Stimulated activated naive CD4-positive, alpha-beta T cell treated with Interleukin-2 at 50 U/mL for 16 hours (primary cell): ENCODE results near the gene MSANTD7.

Experiments used
- DNase-seq: peaks from one replicate; lab custom pipeline; 2025; lab: John Stamatoyannopoulos, UW

Gene MSANTD7

DNA sequence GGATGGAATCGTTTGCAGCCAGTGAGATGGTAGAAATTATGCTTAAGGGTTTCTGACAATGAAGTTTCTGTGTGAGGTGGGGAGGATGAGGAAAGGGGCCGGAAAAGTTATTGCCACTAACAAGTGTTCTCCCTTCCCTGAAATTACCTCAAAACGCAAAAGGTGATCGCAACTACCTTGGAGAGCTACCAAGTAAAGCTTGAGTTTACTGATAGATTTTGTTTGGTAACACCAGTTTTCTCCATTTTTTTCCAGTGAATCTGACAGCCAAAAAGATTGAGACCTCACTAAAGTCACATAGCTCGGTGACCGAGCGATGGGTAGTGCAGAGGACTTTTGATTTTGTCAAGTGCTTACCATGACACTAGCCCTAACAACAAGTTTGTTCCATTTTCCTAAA, 42.1 kb downstream of the MSANTD7 start:
- DNase-seq = no peak

DNA sequence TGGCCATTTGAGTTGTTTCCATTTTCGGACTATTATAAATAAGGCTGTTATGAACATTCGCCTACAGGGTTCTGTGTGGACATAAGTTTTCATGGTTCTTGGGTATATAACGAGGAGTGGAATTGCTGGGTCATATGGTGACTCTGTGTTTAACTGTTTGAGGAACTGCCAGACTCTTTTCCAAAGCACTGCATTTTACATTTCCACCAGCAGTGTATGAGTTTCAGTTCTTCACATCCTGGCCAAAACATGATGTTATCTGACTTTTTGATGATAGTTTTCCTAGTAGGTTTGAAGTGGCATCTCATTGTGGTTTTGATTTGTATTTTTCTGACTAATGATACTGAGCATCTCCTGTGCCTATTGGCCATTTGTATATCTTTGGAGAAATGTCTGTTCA, 46.0 kb downstream of the MSANTD7 start:
- no peak for DNase-seq
